ENCODE measurements around the gene WDFY3.

WDFY3 gene

GRCh38 chr4:84651499-84651898 is 315.0 kb downstream of the WDFY3 start:
- no peak overlapping the region for H3K4me3 ChIP-seq (ENCODE audit: low read depth, low read length)
- DNase-seq (ENCODE audit: low read depth) = no peak

DNA sequence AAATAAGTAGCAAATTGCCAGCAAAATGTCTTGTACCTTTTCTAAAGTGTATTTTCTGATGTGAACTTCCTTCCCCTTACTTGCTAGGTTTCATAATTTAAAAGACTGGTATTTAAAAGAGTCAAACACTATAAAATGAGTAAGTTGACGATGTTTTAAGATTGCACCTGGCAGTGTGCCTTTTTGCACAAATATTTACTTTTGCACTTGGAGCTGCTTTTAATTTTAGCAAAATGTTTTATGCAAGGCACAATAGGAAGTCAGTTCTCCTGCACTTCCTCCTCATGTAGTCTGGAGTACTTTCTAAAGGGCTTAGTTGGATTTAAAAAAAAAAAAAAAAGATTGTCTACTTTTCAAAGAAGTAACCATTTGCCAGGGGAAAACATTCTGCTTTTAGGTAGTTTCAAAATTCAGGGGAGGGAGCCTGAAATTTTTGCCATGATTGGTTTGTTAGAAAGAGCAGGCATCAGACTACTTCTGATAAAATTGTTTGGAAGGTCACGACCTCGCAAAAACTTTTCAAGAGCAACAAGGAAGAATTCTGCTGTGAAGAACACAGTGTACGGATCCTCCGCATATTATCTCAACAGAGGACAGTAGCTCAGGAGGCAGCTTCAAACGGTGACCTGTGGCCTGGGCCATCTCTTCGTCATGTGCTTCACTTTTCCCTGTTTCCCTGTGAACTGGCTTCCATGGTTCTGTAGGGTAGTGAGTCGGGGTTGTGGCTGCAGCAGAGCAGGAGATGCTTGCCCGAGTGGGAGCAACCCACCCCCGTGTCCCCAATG is 317.4 kb downstream of the WDFY3 start:
- DNase-seq (ENCODE audit: low read depth) = no peak
- H3K4me3 ChIP-seq (ENCODE audit: low read depth, low read length) = no peak overlapping the region

- H3K4me3 ChIP-seq (ENCODE audit: low read depth, low read length) = no peak overlapping the region
- DNase-seq (ENCODE audit: low read depth) = no peak
These were observed 318.3 kb downstream of the WDFY3 start for GRCh38 chr4:84648178-84648577.

- peak; percentile 37 for DNase-seq (ENCODE audit: low read depth)
- H3K4me3 ChIP-seq (ENCODE audit: low read depth, low read length) = no peak overlapping the region
These were observed 319.1 kb downstream of the WDFY3 start for GRCh38 chr4:84647312-84647884.

GRCh38 chr4:84644087-84644486 is 322.4 kb downstream of the WDFY3 start:
- H3K4me3 ChIP-seq (ENCODE audit: low read depth, low read length) = no peak overlapping the region
- no peak for DNase-seq (ENCODE audit: low read depth)

GRCh38 chr4:84639145-84639544 is 327.3 kb downstream of the WDFY3 start:
- DNase-seq (ENCODE audit: low read depth) = no peak
- no peak overlapping the region for H3K4me3 ChIP-seq (ENCODE audit: low read depth, low read length)

DNA sequence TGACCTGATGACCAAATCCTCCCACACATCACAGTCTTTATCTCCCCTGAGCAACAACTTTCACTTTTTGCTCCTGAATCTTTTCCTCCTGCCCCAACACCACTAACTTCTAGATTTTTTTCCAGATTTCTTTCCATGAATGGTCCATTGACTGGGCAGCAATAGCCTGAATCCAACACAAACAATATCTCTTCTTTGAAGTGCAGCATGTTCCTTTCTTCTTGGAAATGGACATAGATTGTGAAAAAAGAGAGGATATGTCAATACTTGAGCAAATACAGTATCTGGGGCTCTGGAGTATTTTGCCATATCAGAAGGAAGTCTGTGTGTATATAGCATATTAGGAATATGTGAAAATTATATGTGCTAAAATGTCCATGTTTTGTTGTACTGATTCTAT is 328.4 kb downstream of the WDFY3 start:
- DNase-seq (ENCODE audit: low read depth) = no peak
- no peak overlapping the region for H3K4me3 ChIP-seq (ENCODE audit: low read depth, low read length)

DNA sequence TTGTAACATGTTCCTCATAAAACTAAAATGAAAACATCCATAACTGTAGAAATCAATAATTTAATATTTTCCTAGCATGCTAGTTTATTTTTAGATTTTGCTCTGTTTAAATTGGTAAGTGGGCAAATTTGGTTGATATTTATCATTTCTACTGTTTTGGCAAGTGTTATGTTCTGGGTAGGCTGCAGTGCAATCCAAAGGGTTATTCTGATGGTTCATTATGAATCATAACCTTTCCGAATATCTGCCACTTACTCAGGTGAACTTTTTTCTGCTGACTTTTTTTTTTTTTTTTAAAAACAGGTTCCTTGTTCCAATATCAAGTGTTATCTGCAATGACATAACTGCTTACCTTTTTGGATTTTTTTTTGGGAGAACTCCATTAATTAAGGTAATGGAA is 331.5 kb downstream of the WDFY3 start:
- H3K4me3 ChIP-seq (ENCODE audit: low read depth, low read length) = no peak overlapping the region
- no peak for DNase-seq (ENCODE audit: low read depth)

GRCh38 chr4:84632092-84632491 is 334.4 kb downstream of the WDFY3 start:
- H3K4me3 ChIP-seq (ENCODE audit: low read depth, low read length) = no peak overlapping the region
- DNase-seq (ENCODE audit: low read depth) = peak; percentile 53

GRCh38 chr4:84631573-84631972 is 334.9 kb downstream of the WDFY3 start:
- no peak overlapping the region for H3K4me3 ChIP-seq (ENCODE audit: low read depth, low read length)
- no peak for DNase-seq (ENCODE audit: low read depth)

DNA sequence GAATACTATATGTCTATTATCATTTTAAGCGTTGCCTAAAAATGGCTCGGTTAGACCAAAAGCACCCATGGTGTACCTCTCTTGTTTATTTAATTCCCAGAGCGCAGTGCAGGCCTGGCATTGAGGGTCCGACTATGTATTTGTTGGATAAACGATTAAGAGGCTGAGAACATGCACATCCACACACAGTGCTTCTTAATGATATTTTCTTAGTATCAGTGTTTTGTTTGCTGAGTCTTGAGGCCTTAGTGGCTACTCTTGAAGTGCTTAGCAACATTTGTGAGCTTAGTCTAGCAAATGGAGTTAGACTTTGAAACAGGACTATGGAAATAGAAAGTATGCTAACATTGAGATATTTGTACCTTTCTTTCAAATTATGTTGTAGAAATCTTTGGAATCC is 339.8 kb downstream of the WDFY3 start:
- no peak overlapping the region for H3K4me3 ChIP-seq (ENCODE audit: low read depth, low read length)
- no peak for DNase-seq (ENCODE audit: low read depth)

DNA sequence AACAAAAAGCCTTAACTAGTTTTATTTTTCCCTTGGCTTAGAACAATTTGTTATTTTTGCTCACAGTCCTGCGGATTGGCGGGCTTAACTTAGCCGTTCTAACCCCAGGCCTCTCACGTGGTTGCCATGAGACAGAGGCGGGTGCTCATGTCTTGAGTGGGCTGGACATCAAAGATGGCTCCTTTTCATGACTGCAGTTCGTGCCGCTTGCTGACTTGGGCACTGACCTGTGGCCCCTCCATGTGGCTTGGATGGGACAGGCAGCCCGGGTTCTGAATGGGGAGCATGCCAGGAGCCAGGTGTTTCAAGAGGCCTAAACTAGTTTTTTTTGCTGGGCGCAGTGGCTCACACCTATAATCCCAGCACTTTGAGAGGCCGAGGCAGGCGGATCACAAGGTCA is 342.8 kb downstream of the WDFY3 start:
- no peak for DNase-seq (ENCODE audit: low read depth)
- H3K4me3 ChIP-seq (ENCODE audit: low read depth, low read length) = no peak overlapping the region

- no peak overlapping the region for H3K4me3 ChIP-seq (ENCODE audit: low read depth, low read length)
- DNase-seq (ENCODE audit: low read depth) = no peak
These were observed 343.5 kb downstream of the WDFY3 start for GRCh38 chr4:84622959-84623358.
